IMR-90 (cell line): ENCODE data around the gene UBQLN1. TPM values are rescaled to one million over a fixed set of nuclear protein-coding genes. Genes with fewer than 3 reads are reported as not detected.

Experiments used
- ATAC-seq: fragments of 200-7000 bp; cut with Tn5 transposase; 2 replicates; pipeline ENCODE4 v1.9.1; 2020; ENCODE audit warnings: low read depth, mild to moderate bottlenecking, moderate library complexity
- BruUV-seq: library from RNA; stranded (reverse); fragments of 400-500 nt; replicated peaks from 2 replicates; lab custom pipeline; 2021; lab: Mats Ljungman, UMichigan
- CTCF ChIA-PET: fragments of 300-600 bp; formaldehyde crosslinking; extraction: SDS; loops from one replicate; lab custom pipeline; 2021; ENCODE audit warnings: antibody characterized with exemption; lab: Yijun Ruan, JAX
- POLR2A ChIA-PET: fragments of 300-600 bp; sonication (Branson Sonifier 250); formaldehyde crosslinking; loops from one replicate; lab custom pipeline; 2022; ENCODE audit warnings: antibody characterized with exemption; ENCODE audit not compliant: unreplicated experiment; lab: Charles Lee
- DNase-seq: peaks from one replicate; pipeline ENCODE4 v3.0.0; 2013
- H2AFZ ChIP-seq: replicated peaks from 2 replicates; pipeline ENCODE3; 2013; ENCODE audit warnings: low read length, mild to moderate bottlenecking; ENCODE audit not compliant: poor library complexity
- H2AK5ac ChIP-seq: 2 replicates; pipeline ENCODE4 v1.6.1; 2013; ENCODE audit warnings: low read depth, low read length, inconsistent platforms
- H2AK9ac ChIP-seq: replicated peaks from 2 replicates; pipeline ENCODE3; 2013; ENCODE audit warnings: mild to moderate bottlenecking, low read depth, low read length, moderate library complexity; ENCODE audit not compliant: poor library complexity
- H2BK120ac ChIP-seq: 2 replicates; pipeline ENCODE4 v1.6.1; 2013; ENCODE audit warnings: low read depth, low read length, inconsistent platforms
- H2BK15ac ChIP-seq: 3 replicates; pipeline ENCODE4 v1.6.1; 2013; ENCODE audit warnings: low read depth, low read length, inconsistent platforms
- H2BK20ac ChIP-seq: 2 replicates; pipeline ENCODE4 v1.6.1; 2013; ENCODE audit warnings: low read depth, mild to moderate bottlenecking, inconsistent platforms, low read length, moderate library complexity
- H2BK5ac ChIP-seq: 2 replicates; pipeline ENCODE4 v1.6.1; 2013; ENCODE audit warnings: mild to moderate bottlenecking, low read depth, low read length, inconsistent platforms; ENCODE audit not compliant: poor library complexity, severe bottlenecking
- H3K14ac ChIP-seq: replicated peaks from 2 replicates; pipeline ENCODE4 v1.6.1; 2013; ENCODE audit warnings: low read depth, low read length, inconsistent platforms
- H3K18ac ChIP-seq: 2 replicates; pipeline ENCODE4 v1.6.1; 2013; ENCODE audit warnings: low read depth, low read length, control low read depth
- H3K23ac ChIP-seq: 2 replicates; pipeline ENCODE4 v1.6.1; 2013; ENCODE audit warnings: low read depth, low read length, inconsistent platforms
- H3K27ac ChIP-seq: 2 replicates; pipeline ENCODE4 v1.5.1; 2013; ENCODE audit warnings: mild to moderate bottlenecking, control low read depth, low read length; ENCODE audit not compliant: insufficient read depth
- H3K27me3 ChIP-seq: 2 replicates; pipeline ENCODE4 v1.6.1; 2013; ENCODE audit warnings: low read length; ENCODE audit not compliant: control insufficient read depth, insufficient read depth
- H3K36me3 ChIP-seq: 2 replicates; pipeline ENCODE4 v1.6.1; 2013; ENCODE audit warnings: low read length, mixed read lengths; ENCODE audit not compliant: control insufficient read depth, insufficient read depth
- H3K4ac ChIP-seq: 2 replicates; pipeline ENCODE4 v1.6.1; 2013; ENCODE audit warnings: low read depth, low read length, inconsistent platforms
- H3K4me1 ChIP-seq: 2 replicates; pipeline ENCODE4 v1.6.1; 2013; ENCODE audit warnings: low read length, mixed read lengths; ENCODE audit not compliant: control insufficient read depth, insufficient read depth
- H3K4me2 ChIP-seq: 2 replicates; pipeline ENCODE4 v1.6.1; 2013; ENCODE audit warnings: low read depth, mild to moderate bottlenecking, control low read depth, low read length, moderate library complexity
- H3K4me3 ChIP-seq: 2 replicates; pipeline ENCODE4 v1.5.1; 2013; ENCODE audit warnings: low read depth, mild to moderate bottlenecking, control low read depth, low read length, moderate library complexity; ENCODE audit not compliant: insufficient read depth
- H3K56ac ChIP-seq: 2 replicates; pipeline ENCODE4 v1.6.1; 2013; ENCODE audit warnings: low read length, inconsistent platforms; ENCODE audit not compliant: insufficient read depth; ENCODE audit errors: extremely low read depth
- H3K79me1 ChIP-seq, 2 experiments: 2 replicates each; pipeline ENCODE4 v1.6.1; 2013; ENCODE audit warnings: low read length in 2 of 2, inconsistent platforms in 1 of 2, low read depth in 1 of 2
- H3K9ac ChIP-seq: 2 replicates; pipeline ENCODE4 v1.6.1; 2013; ENCODE audit warnings: low read depth, low read length, control low read depth
- H3K9me1 ChIP-seq: 2 replicates; pipeline ENCODE4 v1.6.1; 2013; ENCODE audit warnings: low read length, inconsistent platforms; ENCODE audit not compliant: insufficient read depth
- H3K9me3 ChIP-seq: 2 replicates; pipeline ENCODE4 v1.6.1; 2013; ENCODE audit warnings: low read length; ENCODE audit not compliant: control insufficient read depth, insufficient read depth
- H4K20me1 ChIP-seq: 2 replicates; pipeline ENCODE4 v1.6.1; 2013; ENCODE audit warnings: low read length, inconsistent platforms; ENCODE audit not compliant: insufficient read depth
- H4K5ac ChIP-seq: 2 replicates; pipeline ENCODE4 v1.6.1; 2013; ENCODE audit warnings: mild to moderate bottlenecking, low read depth, low read length, control low read depth
- H4K8ac ChIP-seq, 2 experiments: 2 replicates each; pipeline ENCODE4 v1.6.1; 2013; ENCODE audit warnings: low read depth in 2 of 2, low read length in 2 of 2, control low read depth in 1 of 2, inconsistent platforms in 1 of 2
- H4K91ac ChIP-seq: 2 replicates; pipeline ENCODE4 v1.6.1; 2013; ENCODE audit warnings: low read depth, low read length, inconsistent platforms; ENCODE audit not compliant: insufficient read depth
- BHLHE40 ChIP-seq: fragments of 150-350 bp; IDR thresholded peaks from 2 replicates; pipeline ENCODE4 v1.6.1; 2016; ENCODE audit warnings: mild to moderate bottlenecking, low read depth, low read length
- CEBPB ChIP-seq: IDR thresholded peaks from 2 replicates; pipeline ENCODE4 v1.6.1; 2012; ENCODE audit warnings: low read depth, low read length, improper control_type of control experiment
- CHD1 ChIP-seq: IDR thresholded peaks from 2 replicates; pipeline ENCODE4 v1.6.1; 2012; ENCODE audit warnings: low read depth, low read length, improper control_type of control experiment
- ELK1 ChIP-seq: fragments of 150-350 bp; IDR thresholded peaks from 2 replicates; pipeline ENCODE4 v1.6.1; 2016; ENCODE audit warnings: low read depth, mild to moderate bottlenecking, low read length, moderate library complexity, borderline replicate concordance
- FOS ChIP-seq: fragments of 150-350 bp; IDR thresholded peaks from 2 replicates; pipeline ENCODE4 v1.6.1; 2016; ENCODE audit warnings: low read depth, low read length
- MAFK ChIP-seq: IDR thresholded peaks from 2 replicates; pipeline ENCODE4 v1.6.1; 2012; ENCODE audit warnings: low read depth, low read length, improper control_type of control experiment
- NFE2L2 ChIP-seq: fragments of 150-350 bp; IDR thresholded peaks from 2 replicates; pipeline ENCODE4 v1.6.1; 2016; ENCODE audit warnings: low read depth, mild to moderate bottlenecking, low read length
- POLR2A ChIP-seq: IDR thresholded peaks from 2 replicates; pipeline ENCODE4 v1.6.1; 2012; ENCODE audit warnings: mild to moderate bottlenecking, low read depth, low read length
- RAD21 ChIP-seq: IDR thresholded peaks from 2 replicates; pipeline ENCODE4 v1.6.1; 2012; ENCODE audit warnings: low read length, improper control_type of control experiment
- RCOR1 ChIP-seq: IDR thresholded peaks from 2 replicates; pipeline ENCODE4 v1.6.1; 2012; ENCODE audit warnings: mild to moderate bottlenecking, low read length, improper control_type of control experiment; ENCODE audit not compliant: insufficient replicate concordance
- WGBS, 2 experiments: methylation state at CpG; one replicate each; pipeline versions ENCODE4 v1.1.5 to v1.1.7; 2013; ENCODE audit warnings: missing lambda C conversion rate in 2 of 2; ENCODE audit not compliant: insufficient read length in 1 of 2; ENCODE audit errors: extremely low coverage in 2 of 2; 5-methylcytosine and 5-hydroxymethylcytosine counted together
- dilution Hi-C: fragments of 300-500 bp; cut with HindIII; formaldehyde crosslinking; loops from one replicate; pipeline ENCODE4 v1.14.3; 2018; ENCODE audit warnings: low sequenced_read_pairs; ENCODE audit not compliant: unreplicated experiment
- in situ Hi-C: fragments of 300-500 bp; cut with MboI; formaldehyde crosslinking; loops from 3 replicates; pipeline ENCODE4 v1.14.3; 2019; ENCODE audit warnings: low sequenced_read_pairs, inconsistent platforms, mixed read lengths
- intact Hi-C: fragments of 100-400 bp; cut with micrococcal nuclease; formaldehyde crosslinking; loops from 2 replicates; pipeline ENCODE4 v1.10.0; 2022
- polyA plus RNA-seq, 3 experiments: library from polyadenylated mRNA; depleted of rRNA; stranded (reverse); fragments of >200 nt; gene quantifications; 2 replicates each; pipeline ENCODE4 v1.2.3, GENCODE V29; 2012; ENCODE audit warnings: low replicate concordance in 1 of 3
- total RNA-seq: library from RNA; depleted of rRNA; stranded (reverse); fragments of >200 nt; gene quantifications from 2 replicates; pipeline ENCODE4 v1.2.3, GENCODE V29; 2012

The UBQLN1 gene
- total and polyA plus RNA-seq, 2 of the 4 experiments (the other 2 are of a cell fraction): 74.3 to 164 TPM

GRCh38 chr9:83628540-83628939 lies 79.2 kb downstream of the UBQLN1 start:
- no peaks in the 10 kb centered on the region for H4K20me1 ChIP-seq
- no peak overlapping the region for H3K9ac ChIP-seq
- peaks cover 12% of the 10 kb centered on the region; the same call in 1 of the 2 replicates for H3K36me3 ChIP-seq
- dilution Hi-C loops (no loop called here), in situ Hi-C loops (loop anchor here (10.0 kb wide), 1 partner anchor 286 kb away; no protein-coding TSS in a partner anchor), intact Hi-C loops (no loop called here)
- H3K9me1 ChIP-seq: peaks cover 3% of the 10 kb centered on the region
- ATAC-seq (no peak), DNase-seq (no peak)
- no peak overlapping the region for H2AK9ac ChIP-seq
- ChIA-PET CTCF (no interaction called here), POLR2A (no interaction called here)
- H4K8ac ChIP-seq: no peak overlapping the region
- H2BK5ac ChIP-seq: no peak overlapping the region
- H3K4me2 ChIP-seq: no peak overlapping the region
- H3K9me3 ChIP-seq: no peaks in the 10 kb centered on the region
- H2BK120ac ChIP-seq: no peak overlapping the region
- H2AK5ac ChIP-seq: no peak overlapping the region
- no peak overlapping the region for H4K5ac ChIP-seq
- H3K14ac ChIP-seq: no peak overlapping the region
- TF ChIP-seq CEBPB (no peak), RCOR1 (no peak), ELK1 (no peak), RAD21 (no peak), FOS (no peak), NFE2L2 (no peak), BHLHE40 (no peak), CHD1 (no peak), MAFK (no peak), POLR2A (no peak)
- H3K27ac ChIP-seq: no peak overlapping the region
- no CpG with 5 or more reads among the region's 5 CpGs for WGBS, 2 experiments
- H3K4ac ChIP-seq: no peak overlapping the region
- H3K23ac ChIP-seq: no peak overlapping the region
- peaks cover 7% of the 10 kb centered on the region for H3K4me1 ChIP-seq
- H3K56ac ChIP-seq: no peak overlapping the region
- no peak overlapping the region for H3K18ac ChIP-seq
- BruUV-seq: no TSS peak
- no peak overlapping the region for H2BK20ac ChIP-seq
- H2AFZ ChIP-seq: no peak overlapping the region
- H3K27me3 ChIP-seq: no peaks in the 10 kb centered on the region
- H4K91ac ChIP-seq: no peak overlapping the region
- no peak overlapping the region for H3K4me3 ChIP-seq
- no peak overlapping the region for H2BK15ac ChIP-seq
- H3K79me1 ChIP-seq: peaks cover 3 to 8% of the 10 kb centered on the region in 2 experiments; a peak in 2 of 4 replicates
